Measurements from ENCODE around the gene PRKCZ. TPM values are rescaled to one million over a fixed set of nuclear protein-coding genes. Genes with fewer than 3 reads are reported as not detected.

The PRKCZ gene
- polyA plus RNA-seq, 3 donors from 2014 or later = 7.5 to 14.0 (median 9.4) TPM

- Mint-ChIP-seq H3K36me3 (no peaks in the 10 kb centered on the region), H3K4me3 (peak overlapping the region in 4 of 5 donors; percentile 15 to 65 (median 44)), H3K9me3 (no peaks in the 10 kb centered on the region), H3K4me1 (peaks cover 18 to 29% of the 10 kb centered on the region in 2 donors), H3K27ac (no peak overlapping the region), H3K27me3 (ENCODE audit: low read depth in 3 of 3) (peaks cover 6 to 11% (median 6%) of the 10 kb centered on the region in 3 donors)
- no peak for DNase-seq
These were observed 4.6 kb upstream of the PRKCZ start for GRCh38 chr1:2045468-2046173.

DNA sequence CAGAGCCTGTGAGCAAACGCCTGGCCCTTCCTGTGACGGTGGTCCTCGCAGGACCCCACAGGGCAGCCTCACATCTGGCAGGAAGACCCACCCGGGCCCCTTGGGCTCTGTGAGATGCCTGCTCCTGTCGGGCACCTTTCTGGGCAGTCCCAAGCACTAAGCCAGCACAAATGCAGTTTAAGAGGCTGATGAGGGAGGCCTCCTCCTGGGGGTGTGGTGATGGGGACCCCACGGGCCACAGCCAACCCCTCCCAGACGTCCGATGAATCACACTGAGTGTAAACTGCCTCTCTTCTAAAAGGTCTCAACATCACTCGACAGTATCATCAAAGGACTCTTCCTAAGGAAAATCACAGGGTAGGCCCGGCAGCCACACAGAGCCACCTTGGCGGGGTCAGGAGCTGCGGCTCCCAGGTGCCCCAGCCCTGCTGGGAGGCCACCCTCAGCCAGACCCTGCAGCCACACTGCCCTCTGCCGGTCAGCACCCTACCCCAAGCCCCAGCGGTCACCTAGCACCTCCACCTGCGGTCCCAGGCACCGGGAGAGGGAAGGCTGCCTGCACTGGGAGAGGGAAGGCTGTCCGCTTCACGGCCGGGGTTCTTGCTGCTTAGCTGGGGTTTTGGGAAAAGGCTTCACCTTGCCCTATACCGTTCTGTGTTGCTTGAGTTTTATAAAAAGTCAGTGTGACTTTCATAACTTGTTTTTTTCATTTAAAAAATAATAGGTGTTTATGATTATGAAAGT, 3.9 kb upstream of the PRKCZ start:
- Mint-ChIP-seq H3K27ac (no peak overlapping the region), H3K27me3 (ENCODE audit: low read depth in 3 of 3) (peaks cover 6 to 11% (median 7%) of the 10 kb centered on the region in 3 donors), H3K4me1 (peaks cover 18 to 29% of the 10 kb centered on the region in 2 donors), H3K36me3 (no peaks in the 10 kb centered on the region), H3K9me3 (no peaks in the 10 kb centered on the region), H3K4me3 (peak overlapping the region in 3 of 5 donors; percentile 15 to 18 (median 15))
- DNase-seq = peak; percentile 21 to 39 (median 32)

DNA sequence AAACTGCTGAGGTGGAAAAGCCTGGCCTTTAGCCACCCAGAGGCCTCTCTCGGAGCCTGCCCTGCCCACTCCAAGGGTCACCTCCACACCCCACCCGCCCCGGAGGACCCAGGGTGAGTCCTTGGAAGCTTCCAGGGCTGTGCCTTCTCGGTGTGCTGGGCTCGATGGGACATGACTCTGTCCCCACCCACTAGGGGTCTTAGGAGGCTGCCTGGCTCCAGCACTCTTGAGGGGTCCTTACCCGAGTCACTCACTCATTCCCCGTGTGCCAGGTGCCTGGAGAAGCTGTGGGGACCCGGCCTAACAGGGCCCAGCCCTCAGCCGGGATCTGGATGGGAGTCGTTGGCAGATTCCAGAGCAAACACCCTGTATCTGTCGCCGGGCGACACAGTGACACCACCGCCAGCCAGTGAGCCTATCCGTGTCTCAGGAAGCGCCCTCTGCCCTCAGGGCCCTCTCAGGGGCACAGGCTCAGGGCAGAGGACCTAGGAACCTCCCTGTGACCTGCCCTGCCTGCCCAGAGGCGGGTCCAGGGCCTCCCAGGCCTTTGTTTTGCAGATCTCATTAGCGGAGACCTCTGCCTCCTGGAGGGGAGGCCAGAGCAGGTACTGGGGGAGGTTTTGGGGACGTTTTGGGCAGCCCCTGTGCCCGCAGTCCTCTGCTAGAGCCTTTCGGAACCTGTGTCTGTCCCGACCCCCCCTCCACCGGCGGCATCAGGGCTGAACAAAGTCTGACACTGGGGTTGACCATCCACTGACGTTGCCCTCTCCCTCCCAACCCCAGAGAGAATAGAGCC, 3.1 kb upstream of the PRKCZ start:
- H3K4me3 Mint-ChIP-seq = no peak overlapping the region
- H3K27ac Mint-ChIP-seq = no peak overlapping the region
- H3K27me3 Mint-ChIP-seq (ENCODE audit: low read depth in 3 of 3) = peaks cover 6 to 11% (median 7%) of the 10 kb centered on the region in 3 donors
- DNase-seq = no peak
- H3K9me3 Mint-ChIP-seq = no peaks in the 10 kb centered on the region
- H3K4me1 Mint-ChIP-seq = peaks cover 20 to 29% of the 10 kb centered on the region in 2 donors
- H3K36me3 Mint-ChIP-seq = no peaks in the 10 kb centered on the region

DNA sequence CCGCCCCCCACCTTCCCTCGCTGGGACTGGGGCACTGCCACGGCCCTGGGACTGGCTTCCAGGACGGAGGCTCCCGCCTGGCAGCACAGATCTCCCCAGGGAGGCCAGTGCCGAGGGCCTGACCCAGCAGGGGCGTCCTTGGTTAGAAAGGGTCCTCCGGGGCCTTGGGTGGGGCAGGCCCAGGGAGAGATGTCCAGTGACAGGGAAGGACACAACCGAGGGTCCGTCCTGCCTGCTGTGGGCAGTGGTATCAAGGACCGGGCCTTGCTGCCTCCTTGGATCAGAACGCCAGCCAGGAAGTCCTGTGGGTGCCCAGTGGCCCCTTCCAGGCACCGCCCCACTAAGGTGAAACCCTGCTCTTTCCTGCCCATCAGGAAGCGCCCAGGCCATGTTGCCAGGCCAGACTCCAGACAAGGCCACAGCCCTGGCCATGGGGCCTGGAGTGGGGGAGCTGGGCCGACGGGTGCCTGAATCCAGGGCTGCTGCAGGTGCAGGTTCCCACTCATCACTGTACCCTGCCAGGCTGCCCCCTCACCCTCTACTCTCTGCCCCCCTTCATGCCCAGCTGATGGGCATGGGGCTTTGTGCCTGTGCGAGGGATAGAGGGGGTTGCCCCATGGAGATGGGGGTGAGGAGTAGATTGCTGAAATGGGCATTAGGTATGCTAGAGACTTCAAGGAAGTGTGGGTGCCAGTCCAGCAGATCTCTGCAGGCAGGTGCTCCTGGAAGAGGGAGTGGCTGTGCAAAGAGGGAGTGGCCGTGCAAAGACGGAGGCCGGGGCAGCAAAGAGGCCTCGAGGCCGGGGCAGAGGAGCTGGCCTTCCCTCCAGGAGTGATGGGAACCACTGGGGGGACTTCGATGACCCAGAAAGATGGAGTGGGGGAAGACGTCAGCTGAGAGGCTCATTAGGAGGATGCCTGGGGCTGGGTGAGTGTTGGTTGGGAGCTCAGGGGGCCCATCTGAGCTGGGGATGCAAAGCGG, 2.2 kb upstream of the PRKCZ start:
- no peak for DNase-seq
- Mint-ChIP-seq H3K27me3 (ENCODE audit: low read depth in 3 of 3) (peaks cover 6 to 11% (median 7%) of the 10 kb centered on the region in 3 donors), H3K36me3 (no peaks in the 10 kb centered on the region), H3K27ac (peak overlapping the region in 3 of 6 donors; percentile 35 to 79 (median 64)), H3K9me3 (no peaks in the 10 kb centered on the region), H3K4me3 (peak overlapping the region; percentile 66 to 87 (median 85)), H3K4me1 (peaks cover 20 to 29% of the 10 kb centered on the region in 2 donors)

DNA sequence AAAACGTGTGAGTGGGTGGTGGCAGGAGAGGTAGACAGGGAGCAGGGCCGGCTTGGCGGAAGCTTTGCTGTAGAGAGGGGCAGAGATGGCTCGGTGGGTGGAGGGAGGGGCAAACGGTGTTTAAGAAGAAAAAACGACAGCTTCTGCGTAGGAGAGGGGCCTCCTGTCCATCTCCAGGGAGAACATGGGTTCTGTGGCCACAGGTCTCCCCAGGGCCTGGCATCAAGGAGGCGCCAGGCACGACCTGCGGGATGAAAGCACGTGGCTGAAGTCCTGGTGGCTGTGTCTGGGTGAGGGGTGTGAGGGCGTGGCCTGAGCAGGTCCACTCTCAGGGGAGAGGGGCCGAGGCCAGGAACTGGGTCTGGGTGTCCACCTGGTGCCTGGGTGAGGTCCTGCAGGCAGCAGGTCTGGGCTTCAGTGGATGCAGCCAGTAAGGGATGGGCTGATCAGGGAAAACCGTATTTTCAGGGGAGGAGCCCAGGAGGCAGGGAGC, 940 bp upstream of the PRKCZ start:
- peaks cover 18 to 24% of the 10 kb centered on the region in 2 donors for H3K4me1 Mint-ChIP-seq

DNA sequence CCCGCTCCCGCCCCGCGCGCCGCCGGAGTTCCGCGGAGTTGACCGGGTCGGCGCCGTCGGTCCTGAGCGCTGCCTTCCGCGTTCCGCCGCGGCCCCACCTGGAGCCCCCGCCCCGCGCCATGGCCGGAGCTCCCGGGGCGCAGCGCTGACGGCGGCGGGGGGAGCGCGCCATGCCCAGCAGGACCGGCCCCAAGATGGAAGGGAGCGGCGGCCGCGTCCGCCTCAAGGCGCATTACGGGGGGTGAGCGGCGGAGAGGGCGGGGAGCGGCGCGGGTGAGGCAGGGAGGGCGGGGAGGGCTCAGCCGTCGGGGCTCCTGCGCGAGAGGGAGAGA, 216 bp downstream of the PRKCZ start:
- H3K4me1 Mint-ChIP-seq = peaks cover 17 to 21% of the 10 kb centered on the region in 2 donors
- H3K9me3 Mint-ChIP-seq = no peaks in the 10 kb centered on the region
- DNase-seq = no peak
- peak overlapping the region in 3 of 5 donors; percentile 68 to 77 (median 76) for H3K4me3 Mint-ChIP-seq
- H3K36me3 Mint-ChIP-seq = no peaks in the 10 kb centered on the region
- peaks cover 0 to 10% (median 7%) of the 10 kb centered on the region in 3 donors for H3K27me3 Mint-ChIP-seq (ENCODE audit: low read depth in 3 of 3)
- no peak overlapping the region for H3K27ac Mint-ChIP-seq

More for the DNA sequence above, 940 bp upstream of the PRKCZ start:
- Mint-ChIP-seq H3K36me3 (no peaks in the 10 kb centered on the region), H3K9me3 (no peaks in the 10 kb centered on the region), H3K27me3 (ENCODE audit: low read depth in 3 of 3) (peaks cover 0 to 10% (median 7%) of the 10 kb centered on the region in 3 donors), H3K27ac (peak overlapping the region in 4 of 6 donors; percentile 35 to 77 (median 75)), H3K4me3 (peak overlapping the region; percentile 83 to 87 (median 85))
- no peak for DNase-seq

DNA sequence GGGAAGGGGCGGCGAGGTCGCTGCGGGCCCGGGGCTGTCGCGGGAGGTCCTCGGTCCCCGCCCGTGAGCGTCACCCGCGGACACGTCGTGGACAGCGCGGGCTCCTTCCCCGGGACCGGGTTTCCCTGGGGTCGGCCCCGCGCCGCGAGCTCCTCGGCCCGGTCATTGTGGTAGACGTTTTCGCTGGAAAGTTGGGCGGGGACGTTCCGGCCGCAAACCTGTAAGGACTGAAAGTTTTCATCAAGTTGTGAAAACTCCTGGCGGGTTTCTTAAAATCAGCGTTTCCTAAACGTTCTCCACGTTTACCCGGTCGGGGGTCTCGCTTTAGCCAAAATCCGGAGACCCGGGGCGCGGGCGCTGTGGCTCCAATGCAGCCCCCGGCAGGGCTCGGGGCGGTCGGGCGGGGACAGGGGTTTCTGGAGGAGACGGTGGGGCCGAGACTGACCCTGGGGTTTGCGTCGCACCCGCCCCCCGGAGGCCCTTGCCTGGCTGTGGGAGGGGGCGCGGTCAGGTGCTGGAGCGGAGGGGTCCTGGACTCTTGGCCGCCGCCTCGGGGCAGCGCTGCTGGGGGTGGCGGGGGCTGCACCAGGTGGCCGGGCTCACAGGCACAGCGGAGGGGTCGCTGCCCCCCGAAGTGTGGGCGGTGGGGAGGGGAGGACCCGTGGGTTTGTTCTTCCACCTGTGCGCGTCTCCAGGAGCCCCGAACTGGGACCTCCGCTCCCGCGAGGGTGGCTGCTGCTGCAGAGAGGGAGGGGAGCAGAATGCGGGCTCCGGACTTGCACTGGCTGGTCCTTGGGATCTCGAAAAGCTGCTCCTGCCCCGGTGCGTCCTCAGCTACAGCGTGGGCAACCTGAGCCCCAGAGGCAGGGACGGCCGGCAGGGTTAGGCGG, 827 bp downstream of the PRKCZ start:
- peaks cover 0 to 10% (median 7%) of the 10 kb centered on the region in 3 donors for H3K27me3 Mint-ChIP-seq (ENCODE audit: low read depth in 3 of 3)
- peak overlapping the region in 2 of 6 donors; percentile 40 to 71 for H3K27ac Mint-ChIP-seq
- DNase-seq = no peak
- H3K36me3 Mint-ChIP-seq = no peaks in the 10 kb centered on the region
- no peaks in the 10 kb centered on the region for H3K9me3 Mint-ChIP-seq
- peaks cover 12 to 15% of the 10 kb centered on the region in 2 donors for H3K4me1 Mint-ChIP-seq
- H3K4me3 Mint-ChIP-seq = peak overlapping the region; percentile 65 to 77 (median 68)

DNA sequence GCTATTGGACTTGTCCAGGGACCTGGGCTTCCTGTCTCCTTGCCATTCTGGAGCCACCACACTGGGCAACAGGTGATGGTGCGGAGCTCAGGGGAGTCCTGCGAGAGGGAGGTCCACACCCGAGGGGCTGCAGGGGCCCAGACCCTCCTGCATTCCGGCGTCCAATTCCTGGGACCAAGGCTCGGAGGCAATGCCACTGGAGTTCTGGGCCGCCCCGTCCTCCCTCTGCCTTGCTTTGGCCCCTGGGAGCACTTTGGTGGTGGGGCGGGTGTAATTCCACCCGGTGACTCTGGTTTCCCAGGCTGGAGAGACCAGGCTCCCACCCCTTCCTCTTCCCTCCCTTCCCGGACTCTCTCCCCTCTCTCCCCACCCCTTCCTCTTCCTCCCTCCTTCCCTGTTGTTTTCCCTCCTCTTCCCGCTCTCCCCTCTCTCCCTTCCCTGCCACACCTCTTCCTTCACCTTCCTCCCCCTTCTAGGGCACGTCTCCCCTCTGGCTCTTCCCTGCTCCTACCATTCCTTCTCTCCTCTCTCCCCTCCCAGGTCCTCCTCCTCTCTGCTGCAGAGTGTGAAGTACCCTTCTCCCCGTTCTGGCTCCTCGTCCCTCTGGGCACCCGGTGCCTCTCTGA, 2.0 kb downstream of the PRKCZ start:
- Mint-ChIP-seq H3K9me3 (no peaks in the 10 kb centered on the region), H3K36me3 (no peaks in the 10 kb centered on the region), H3K4me3 (peak overlapping the region; percentile 65 to 77 (median 68)), H3K27ac (no peak overlapping the region), H3K27me3 (ENCODE audit: low read depth in 3 of 3) (peaks cover 0 to 10% (median 6%) of the 10 kb centered on the region in 3 donors), H3K4me1 (peaks cover 12 to 14% of the 10 kb centered on the region in 2 donors)
- DNase-seq = no peak

- H3K27me3 Mint-ChIP-seq (ENCODE audit: low read depth in 3 of 3) = peaks cover 0 to 10% (median 6%) of the 10 kb centered on the region in 3 donors
- no peaks in the 10 kb centered on the region for H3K36me3 Mint-ChIP-seq
- peak overlapping the region in 4 of 5 donors; percentile 28 to 61 (median 38) for H3K4me3 Mint-ChIP-seq
- peak overlapping the region in 2 of 6 donors; percentile 7 to 16 for H3K27ac Mint-ChIP-seq
- peaks cover 12 to 14% of the 10 kb centered on the region in 2 donors for H3K4me1 Mint-ChIP-seq
- DNase-seq = no peak
- no peaks in the 10 kb centered on the region for H3K9me3 Mint-ChIP-seq
These were observed 2.5 kb downstream of the PRKCZ start for GRCh38 chr1:2052756-2053155.

DNA sequence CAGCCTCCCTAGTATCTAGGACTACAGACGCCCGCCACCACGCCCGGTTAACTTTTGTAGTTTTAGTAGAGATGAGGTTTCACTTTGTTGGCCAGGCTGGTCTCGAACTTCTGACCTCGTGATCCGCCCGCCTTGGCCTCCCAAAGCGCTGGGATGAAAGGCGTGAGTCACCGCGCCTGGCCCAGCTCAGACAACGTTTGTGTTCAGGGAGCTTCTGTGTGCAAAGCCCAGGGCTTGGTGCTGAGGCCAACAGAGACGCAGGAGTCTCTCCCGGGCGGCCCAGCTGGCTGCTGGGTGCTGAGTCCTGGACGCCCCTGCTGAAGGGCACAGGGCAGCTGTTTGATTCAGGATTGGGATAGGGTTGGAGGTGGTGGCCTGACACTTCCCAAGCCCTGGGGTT, 3.0 kb downstream of the PRKCZ start:
- no peak for DNase-seq
- Mint-ChIP-seq H3K27ac (peak overlapping the region in 2 of 6 donors; percentile 7 to 16), H3K36me3 (no peaks in the 10 kb centered on the region), H3K9me3 (no peaks in the 10 kb centered on the region), H3K27me3 (ENCODE audit: low read depth in 3 of 3) (peaks cover 0 to 9% (median 6%) of the 10 kb centered on the region in 3 donors), H3K4me3 (peak overlapping the region in 1 of 5 donors; percentile 12), H3K4me1 (peaks cover 12% of the 10 kb centered on the region in 2 donors)

DNA sequence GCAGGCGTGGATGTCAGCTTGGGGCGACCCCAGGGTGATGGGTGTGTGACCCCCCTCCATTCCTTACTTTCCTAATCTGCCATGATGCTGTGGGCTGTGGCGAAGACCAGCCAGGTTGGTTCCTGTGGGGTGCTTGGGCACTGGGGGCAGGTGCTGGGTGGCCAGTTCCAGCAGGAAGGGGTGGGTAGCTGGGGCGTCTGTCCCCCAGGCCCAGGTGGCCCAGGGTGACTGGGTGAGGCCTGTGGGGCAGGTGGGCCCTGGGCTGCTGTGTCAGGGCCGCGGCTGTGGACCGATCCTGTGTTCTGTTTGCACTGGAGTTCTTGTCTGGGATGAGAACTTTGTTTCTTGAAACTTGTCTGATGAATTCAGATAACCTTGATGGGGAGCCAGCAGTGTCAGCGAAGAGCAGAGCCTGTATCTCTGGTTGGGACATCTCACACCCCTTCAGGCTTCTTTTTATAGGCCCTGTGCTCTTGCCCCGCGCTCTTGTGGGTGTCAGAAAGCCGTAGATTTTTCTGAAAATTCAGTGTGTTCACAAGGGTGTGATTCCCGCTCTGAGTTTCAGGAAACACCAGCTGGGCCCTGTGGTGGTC, 3.7 kb downstream of the PRKCZ start:
- Mint-ChIP-seq H3K27me3 (ENCODE audit: low read depth in 3 of 3) (peaks cover 0 to 6% (median 6%) of the 10 kb centered on the region in 3 donors), H3K4me1 (peaks cover 7 to 9% of the 10 kb centered on the region in 2 donors)

More for the DNA sequence above, 3.7 kb downstream of the PRKCZ start:
- no peak for DNase-seq
- Mint-ChIP-seq H3K4me3 (peak overlapping the region in 1 of 5 donors; percentile 17), H3K36me3 (no peaks in the 10 kb centered on the region), H3K9me3 (no peaks in the 10 kb centered on the region), H3K27ac (peak overlapping the region in 2 of 6 donors; percentile 23 to 55)

Data from immature natural killer cell (primary cell).